ENCODE measurements around the gene NEK1. TPM values are rescaled to one million over a fixed set of nuclear protein-coding genes. Genes with fewer than 3 reads are reported as not detected.
"Not testable (repeated sequence)": the region's sequence is repeated elsewhere in the genome, so short reads cannot be mapped to it uniquely, and the experiment has no call there.

NEK1 gene
- total RNA-seq, 1 experiment from 2014 or later: 3.8 TPM

DNA sequence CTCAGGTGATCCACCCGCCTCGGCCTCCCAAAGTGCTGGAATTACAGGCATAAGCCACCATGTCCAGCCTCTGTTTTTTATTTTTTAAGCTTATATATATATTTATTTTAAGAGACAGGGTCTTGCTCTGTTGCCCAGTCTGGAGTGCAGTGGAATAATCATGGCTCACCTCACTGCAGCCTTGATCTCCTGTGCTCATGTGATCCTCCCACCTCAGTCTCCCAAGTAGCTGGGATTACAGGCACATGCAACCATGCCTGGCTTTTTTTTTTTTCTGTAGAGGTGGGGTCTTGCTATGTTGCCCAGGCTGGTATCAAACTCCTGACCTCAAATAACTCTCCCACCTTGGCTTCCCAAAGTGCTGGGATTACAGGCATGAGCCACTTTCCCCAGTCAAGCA lies 184.7 kb downstream of the NEK1 start:
- DNase-seq (ENCODE audit: low read depth): not testable (repeated sequence)

DNA sequence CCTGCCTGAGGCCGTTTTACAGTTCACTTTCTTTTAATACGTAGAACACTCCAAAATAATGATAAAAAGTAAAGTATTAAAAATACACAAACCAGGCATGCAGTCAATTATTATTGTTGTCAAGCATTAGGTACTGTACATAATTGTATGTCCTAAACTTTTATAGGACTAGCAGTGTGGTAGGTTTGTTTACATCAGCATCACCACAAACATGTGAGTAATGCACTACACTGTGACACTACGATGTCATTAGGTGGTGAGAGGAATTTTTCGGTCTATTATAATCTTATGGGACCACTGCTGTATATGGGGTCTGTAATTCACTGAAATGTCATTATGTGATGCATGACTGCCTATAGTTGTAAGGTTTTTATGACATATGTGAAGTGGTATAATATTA lies 192.1 kb downstream of the NEK1 start:
- DNase-seq (ENCODE audit: low read depth): no peak

DNA sequence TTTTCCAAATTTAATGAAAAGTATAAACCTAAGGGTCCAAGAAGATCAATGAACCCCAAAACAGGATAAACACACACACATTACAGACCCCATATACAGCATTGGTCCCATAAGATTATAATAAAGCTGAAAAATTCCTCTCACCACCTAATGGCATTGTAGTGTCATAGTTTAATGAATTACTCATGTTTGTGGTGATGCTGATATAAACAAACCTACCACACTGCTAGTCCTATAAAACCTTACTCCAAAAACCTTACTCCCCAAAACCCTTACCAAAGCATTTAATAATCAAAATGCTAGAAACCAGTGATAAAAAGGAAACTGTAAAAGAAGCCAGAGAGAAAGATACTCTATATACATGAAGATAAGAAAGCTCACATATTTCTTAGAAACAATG lies 193.5 kb downstream of the NEK1 start:
- DNase-seq (ENCODE audit: low read depth): no peak

DNA sequence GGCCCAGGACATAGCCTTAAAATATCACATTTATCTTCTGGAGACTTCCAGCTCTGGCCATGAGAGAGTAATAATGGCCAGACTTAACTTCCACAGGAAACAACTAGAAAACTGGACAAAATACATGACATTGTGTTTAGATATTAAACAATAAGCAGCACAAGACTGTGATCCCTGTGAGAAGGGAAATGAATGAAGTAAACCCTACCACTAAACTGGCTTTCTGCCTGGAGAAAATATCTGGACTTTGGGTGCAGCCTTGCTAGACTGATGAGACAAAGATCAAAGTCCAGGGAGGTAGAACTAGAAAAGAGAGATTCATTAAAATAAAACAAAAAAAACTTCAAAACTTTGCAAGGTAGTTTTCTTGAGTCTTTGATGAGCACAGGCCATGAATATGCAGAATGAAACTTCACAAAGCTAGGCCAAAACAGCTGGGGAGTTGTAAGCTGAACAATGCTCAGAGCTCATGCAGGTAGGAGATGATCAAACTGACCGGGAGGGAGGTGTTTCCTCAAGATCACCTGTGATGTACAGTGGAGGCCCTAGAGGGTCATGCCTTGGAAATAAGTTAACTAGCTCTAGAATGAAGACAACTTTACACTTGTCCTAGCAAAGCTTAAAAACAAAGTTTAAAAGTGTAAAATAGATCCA lies 194.6 kb downstream of the NEK1 start:
- DNase-seq (ENCODE audit: low read depth): no peak

DNA sequence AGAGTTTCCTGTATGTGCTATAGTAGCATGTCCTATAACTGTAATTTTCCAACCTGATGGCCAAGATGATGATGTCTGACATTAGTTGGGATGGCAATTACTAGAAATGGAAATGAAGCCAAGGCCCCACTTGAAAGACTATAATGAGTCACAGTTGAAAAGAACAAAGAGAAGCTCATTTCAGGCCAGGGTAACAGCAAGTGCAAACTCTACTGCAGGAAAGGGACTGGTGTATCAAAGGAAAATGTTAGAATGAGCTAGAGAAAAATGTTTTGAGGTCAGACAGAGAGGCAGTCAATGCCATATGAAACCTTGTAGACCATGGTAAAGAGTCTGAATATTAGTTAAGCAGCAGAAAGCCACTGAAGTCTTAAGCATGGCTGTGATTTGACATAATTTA lies 195.4 kb downstream of the NEK1 start:
- DNase-seq (ENCODE audit: low read depth): no peak

DNA sequence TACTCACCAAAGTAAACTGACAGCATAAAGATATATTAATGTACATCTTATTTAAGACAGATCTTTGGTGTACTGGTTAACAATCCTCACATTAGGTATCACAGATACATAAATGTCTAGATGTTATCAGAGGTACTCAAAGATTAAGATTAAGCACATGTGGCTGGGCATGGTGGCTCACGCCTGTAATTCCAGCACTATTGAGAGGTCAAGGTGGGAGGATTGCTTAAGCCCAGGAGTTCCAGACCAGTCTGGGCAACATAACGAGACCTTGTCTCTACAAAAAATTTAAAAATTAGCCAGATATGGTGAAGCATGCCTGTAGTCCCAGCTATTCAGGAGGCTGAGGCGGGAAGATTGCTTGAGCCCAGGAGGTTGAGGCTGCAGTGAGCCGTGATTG lies 195.9 kb downstream of the NEK1 start:
- DNase-seq (ENCODE audit: low read depth): no peak

DNA sequence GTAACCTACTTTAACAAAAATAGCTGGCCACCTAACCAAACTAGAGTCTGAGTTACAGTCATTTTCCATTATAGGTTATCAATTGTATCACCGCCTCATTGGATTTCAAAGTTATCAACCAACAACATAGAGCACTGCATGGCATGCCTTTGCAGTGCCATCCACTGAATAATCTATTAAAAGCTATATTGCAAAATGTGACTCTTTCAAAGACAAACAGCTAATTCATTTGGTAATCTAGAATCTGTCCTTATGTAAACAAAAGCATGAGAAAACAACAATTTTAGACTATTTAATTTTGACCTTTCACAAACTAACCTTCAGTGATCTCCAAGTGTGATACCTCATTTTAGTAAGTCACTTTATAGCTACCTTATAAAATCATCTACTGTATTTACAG lies 197.5 kb downstream of the NEK1 start:
- DNase-seq (ENCODE audit: low read depth): no peak

DNA sequence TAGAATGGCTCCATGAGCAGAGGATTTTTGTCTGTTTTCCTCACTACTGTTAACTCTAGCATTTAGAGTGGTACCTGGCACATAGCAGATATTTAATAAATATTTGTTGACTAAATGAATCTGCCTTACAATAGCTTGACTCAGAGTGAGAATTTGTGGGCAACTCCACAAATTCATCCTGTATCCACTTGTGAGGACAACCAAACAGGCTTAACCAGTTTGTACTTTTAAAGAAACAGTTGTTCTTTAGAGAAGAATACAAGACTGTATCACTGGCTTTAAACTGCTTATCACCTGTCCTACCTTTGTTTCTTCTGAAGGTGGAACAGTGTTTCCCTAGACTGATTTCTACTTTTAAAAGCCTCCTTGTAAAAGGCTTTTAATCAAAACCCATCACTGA lies 200.3 kb downstream of the NEK1 start:
- DNase-seq (ENCODE audit: low read depth): no peak

DNA sequence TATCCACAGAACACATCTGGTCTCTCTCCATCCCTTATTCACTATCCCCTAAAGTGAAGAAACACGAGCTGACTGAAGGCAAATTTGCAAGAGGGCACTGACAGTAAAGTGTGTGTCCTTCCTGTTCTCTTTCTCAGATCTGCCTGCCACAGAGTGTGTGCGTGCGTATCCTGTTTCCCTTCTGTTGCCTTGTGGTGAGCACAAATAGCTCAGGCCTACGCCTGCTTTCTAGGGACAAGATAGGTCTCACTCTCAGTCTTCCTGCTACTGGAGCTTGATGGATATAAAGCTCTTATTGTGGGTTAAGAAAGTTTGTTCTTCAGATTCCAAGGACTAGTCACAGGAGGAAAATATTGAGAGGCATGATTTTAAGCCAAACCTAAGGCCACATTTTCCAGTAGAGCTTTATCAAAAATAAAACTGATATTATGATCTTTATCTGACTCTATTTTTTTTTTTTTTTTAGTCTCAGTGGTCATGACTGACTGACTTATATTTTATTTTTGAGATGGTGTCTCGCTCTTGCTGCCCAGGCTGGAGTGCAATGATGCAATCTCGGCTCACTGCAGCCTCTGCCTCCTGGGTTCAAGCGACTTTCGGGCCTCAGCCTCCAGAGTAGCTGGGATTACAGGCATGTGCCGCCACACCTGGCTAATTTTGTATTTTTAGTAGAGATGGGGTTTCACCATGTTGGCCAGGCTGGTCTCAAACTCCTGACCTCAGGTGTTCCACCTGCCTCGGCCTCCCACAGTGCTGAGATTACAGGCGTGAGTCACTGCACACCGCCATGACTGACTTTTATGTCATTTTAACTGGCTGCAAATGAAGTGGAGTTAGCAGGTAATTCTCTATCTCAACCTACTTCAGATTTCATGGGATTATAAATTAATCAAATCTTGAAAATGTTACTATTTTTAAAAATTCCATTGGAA lies 201.3 kb downstream of the NEK1 start:
- peak; percentile 40 for DNase-seq (ENCODE audit: low read depth)

DNA sequence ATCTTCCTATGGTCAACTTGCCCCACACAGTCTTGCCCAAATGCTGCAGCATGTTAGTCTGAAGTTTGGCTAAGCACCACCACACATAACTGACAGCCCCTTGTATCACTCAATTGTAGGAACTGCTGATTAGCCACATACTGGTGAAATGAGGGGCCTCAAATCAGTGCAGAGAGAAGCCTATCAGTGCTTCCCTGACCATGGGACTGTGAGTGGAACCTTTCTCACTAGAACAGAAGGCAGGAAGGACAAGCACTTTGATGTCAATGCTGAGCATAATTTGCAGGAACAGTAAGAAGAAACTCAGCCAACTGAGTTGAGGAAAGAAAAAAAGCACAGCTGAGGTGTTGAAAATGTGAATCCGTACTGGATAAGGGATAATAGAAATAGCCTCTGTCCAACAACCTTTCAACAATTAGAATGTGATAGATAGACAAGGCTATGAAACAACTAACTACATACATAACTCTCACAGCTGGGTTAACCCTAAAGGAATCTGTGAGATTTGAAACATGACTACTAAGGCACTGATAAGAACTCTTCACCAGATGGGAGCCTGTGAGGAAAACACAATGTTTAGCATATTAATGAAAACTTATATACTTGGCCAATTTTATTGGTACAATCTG lies 205.1 kb downstream of the NEK1 start:
- DNase-seq (ENCODE audit: low read depth): no peak

DNA sequence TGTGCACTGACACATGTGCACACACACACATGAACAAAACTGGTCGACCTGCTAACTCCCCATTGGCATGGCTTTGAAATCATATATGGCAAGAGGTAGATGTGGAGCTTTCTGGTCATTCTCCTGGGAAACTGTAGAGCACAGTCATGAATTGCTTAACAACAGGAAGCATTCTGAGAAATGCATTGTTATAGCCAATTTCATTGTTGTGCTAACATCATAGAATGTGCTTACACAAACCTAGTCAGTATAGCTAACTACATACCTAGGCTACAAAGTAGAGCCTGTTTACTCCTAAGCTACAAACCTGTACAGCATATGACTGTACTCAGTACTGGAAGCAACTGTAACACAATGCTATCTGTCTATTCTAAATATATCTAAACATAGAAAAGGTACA lies 207.4 kb downstream of the NEK1 start:
- DNase-seq (ENCODE audit: low read depth): no peak

DNA sequence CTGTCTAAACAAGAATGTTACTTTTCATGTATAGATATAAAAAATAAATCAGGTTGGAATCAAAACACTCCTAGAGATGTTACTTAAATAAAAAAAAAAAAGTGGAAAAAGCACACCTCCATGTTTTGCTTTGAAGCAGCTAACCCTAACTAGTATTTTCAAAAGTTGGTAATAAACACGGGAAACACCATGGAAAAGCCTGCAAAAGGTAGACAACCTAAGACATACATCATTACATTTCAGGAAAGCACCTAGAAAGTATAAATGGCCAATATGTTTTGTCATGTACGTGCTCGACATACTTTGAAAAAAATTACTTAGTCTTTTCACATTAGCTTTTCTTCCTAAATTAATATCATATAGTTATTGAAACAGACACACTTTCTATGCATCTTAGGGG lies 211.6 kb downstream of the NEK1 start:
- DNase-seq (ENCODE audit: low read depth): no peak

DNA sequence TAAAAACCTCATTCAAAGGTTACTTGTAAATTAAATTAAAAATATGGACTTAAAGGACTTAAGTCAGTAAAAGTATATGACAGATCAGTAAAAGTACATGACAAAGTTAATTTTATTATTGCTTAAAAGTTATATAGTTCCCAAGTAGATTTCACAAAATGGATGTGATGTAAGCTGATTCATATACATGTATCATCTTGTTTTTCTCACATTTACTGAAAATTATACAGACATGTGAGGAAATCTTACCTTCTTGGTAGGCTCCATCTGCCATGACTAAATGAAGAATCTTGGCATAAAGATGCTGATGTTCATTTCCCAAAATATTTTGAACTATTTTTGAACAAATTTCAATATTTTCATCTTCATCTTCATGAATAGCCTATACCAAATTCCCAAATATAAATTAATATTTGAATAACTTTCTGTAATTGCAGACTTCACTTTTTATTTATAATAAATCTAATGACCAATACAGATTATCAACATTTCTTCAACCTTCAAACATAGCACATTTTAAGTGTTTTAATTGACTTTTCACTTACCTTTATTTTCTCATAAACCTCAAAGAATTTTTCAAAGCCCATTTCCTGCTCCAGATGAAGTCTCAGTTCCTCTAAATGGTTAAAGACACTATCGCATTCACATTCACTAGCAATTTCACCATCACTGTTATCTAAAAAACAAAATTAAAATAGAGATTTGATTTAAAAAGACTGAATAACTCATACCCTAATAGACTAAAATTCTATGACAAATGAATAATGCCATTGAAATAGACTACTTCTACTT lies 212.2 kb downstream of the NEK1 start:
- no peak for DNase-seq (ENCODE audit: low read depth)

DNA sequence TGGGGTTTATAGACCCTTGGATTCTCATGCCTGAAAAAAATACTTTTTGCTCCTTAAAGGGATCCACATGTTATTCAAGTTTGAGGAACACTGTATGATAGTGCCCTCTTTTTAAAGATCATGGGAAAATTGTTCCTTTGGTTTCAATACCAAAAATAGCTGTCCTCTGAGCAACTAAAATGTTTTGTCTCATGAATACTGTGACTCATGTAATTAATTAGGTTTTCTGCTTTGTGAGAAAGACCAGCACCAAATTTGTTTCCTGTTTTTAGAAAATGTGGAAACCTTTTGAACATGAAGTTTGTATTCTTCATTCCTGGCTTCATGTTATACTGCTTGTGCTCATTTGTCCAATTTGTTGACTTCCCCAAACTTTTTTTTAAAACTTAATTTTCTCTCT lies 214.1 kb downstream of the NEK1 start:
- peak; percentile 7 for DNase-seq (ENCODE audit: low read depth)

DNA sequence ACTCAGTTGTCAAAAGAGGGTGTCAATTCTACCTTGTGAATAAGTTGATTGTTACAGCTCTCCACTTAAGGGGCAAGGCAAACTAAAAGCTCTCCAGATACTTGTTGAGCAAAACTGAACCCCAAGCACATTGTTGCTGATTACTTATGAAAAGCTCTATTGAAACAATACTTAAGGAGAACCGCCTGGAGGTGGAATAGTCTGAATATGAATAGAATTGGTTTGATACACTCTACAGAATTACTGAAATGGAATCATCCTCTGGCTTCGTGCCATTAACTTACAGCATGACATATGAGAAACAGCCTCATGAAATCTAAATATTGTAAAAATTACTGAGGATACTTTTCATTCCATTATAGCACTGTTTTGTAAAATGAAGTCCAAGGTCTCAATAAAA lies 214.6 kb downstream of the NEK1 start:
- DNase-seq (ENCODE audit: low read depth): peak; percentile 15

DNA sequence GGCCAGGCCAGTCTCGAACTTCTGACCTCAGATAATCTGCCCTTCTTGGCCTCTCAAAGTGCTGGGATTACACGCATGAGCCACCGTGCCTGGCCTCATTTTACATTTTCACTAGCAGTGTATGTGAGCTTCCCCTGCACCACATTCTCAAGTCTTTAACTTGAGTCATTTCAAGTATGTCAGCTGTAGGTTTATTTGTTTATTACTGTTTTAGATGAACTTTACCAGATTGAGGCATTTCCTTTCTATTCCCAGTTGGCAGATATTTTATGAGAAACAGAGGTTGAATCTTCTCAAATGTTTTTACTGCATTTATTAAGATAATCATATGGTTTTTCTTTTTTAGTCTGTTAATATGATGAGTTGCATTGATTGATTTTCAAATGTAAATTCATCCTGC lies 227.0 kb downstream of the NEK1 start:
- DNase-seq (ENCODE audit: low read depth): no peak

DNA sequence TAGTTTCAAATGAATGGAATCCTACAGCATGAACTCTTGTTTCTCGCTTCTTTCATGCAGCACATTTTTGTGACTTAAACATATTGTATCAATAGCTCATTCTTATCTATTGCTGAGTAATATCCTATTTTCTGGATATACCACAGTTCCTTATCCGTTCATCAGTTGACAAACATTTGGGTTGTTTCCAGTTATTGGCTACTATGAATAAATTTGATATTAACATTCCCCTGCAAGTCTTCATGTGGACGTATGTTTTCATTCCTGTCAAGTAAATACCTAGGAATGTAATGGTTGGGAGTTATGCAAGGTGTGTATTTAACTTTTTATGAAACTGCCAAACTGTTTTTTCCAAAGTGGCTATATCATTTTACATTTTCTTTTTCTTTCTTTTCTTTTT lies 227.6 kb downstream of the NEK1 start:
- no peak for DNase-seq (ENCODE audit: low read depth)

DNA sequence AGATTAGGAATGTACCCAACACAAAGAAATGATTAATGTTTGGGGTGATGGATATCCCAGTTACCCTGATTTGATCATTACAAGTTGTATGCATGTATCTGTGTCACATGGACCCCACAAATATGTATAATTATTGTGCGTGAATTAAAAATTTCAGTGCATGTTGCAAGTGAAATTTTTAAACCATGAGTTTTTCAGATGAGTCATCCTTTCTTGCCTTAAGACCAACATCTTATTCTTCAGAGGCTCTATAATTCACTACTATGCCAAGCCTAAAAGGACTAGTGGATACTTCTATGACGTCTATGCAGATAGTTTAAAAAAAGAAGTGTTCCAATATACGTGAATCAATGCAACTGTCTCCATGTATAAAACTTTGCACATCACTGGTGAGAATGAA lies 228.7 kb downstream of the NEK1 start:
- no peak for DNase-seq (ENCODE audit: low read depth)

DNA sequence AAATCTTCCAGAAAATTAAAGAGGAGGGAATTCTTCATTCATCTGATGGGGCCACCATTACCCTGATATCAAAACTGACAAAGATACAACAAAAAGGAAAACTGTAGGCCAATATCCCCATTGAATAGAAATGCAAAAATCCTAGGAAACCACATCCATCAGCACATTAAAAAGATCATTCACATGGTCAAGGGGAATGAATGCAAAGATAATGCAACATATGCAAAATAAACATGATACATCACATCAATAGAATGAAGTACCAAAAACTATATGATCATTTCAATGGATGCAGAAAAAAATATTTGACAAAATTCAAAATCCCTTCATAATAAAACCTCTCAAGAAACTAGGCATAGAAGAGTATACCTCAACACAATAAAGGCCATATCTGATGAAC lies 232.7 kb downstream of the NEK1 start:
- DNase-seq (ENCODE audit: low read depth): no peak

DNA sequence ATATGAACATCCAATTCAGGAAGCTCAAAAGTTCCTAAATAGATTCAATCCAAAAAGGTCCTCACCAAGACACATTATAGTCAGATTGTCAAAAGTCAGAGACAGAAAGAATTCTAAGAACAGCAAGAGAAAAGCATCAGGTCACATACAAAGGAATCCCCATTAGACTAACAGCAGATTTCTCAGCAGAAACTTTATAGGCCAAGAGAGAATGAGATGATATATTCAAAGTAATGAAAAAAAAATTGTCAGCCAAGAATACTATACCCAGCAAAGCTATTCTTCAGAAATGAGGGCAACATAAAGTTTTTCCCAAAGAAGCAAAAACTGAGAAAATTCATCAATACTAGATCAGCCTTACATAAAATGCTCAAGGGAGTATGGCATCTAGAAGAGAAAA lies 235.0 kb downstream of the NEK1 start:
- no peak for DNase-seq (ENCODE audit: low read depth)

DNA sequence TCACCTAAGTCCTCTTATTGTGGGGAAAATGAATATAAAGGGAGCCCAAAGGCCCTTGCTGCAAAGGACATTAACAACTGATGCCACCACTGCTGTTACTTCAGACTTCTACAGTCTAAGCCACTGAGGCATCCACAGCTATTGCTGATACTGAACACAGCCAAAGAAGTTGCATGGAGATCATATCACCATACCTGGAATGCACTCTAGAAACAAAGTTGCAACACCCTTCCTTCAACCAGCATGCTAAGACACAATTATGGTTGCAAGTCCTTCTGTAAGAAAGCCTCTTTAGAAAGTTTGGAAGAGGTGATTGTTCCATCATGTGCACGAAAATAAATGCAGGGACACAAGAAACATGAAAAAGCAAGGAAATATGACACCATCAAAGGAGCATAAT lies 236.0 kb downstream of the NEK1 start:
- DNase-seq (ENCODE audit: low read depth): no peak

DNA sequence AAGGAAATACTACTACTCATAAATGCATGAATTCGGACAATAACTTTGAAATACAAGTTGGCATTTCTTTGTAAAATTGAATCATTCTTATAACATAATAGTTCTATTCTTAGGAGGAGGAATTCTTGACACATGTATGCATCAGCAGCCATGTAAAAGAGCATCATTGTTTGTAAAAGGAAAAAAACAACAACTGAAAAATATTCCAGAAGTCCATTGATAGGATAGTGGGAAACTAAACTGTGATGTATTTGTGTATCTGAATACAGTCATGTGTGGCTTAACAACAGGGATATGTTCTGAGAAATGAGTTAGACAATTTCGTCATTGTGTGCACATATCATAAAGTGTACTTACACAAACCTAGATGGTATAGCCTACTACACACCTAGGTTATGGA lies 239.6 kb downstream of the NEK1 start:
- no peak for DNase-seq (ENCODE audit: low read depth)
